ENCODE results near the gene SAMD4B.

- TF ChIP-seq, protein P1, sequence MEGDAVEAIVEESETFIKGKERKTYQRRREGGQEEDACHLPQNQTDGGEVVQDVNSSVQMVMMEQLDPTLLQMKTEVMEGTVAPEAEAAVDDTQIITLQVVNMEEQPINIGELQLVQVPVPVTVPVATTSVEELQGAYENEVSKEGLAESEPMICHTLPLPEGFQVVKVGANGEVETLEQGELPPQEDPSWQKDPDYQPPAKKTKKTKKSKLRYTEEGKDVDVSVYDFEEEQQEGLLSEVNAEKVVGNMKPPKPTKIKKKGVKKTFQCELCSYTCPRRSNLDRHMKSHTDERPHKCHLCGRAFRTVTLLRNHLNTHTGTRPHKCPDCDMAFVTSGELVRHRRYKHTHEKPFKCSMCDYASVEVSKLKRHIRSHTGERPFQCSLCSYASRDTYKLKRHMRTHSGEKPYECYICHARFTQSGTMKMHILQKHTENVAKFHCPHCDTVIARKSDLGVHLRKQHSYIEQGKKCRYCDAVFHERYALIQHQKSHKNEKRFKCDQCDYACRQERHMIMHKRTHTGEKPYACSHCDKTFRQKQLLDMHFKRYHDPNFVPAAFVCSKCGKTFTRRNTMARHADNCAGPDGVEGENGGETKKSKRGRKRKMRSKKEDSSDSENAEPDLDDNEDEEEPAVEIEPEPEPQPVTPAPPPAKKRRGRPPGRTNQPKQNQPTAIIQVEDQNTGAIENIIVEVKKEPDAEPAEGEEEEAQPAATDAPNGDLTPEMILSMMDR (IDR thresholded peaks at IDR 0.05), result no peak
- TF ChIP-seq POLR2A (IDR thresholded peaks at IDR 0.05), result no peak
Observed at GRCh38 chr19:39314016-39314728, 28.0 kb upstream of the SAMD4B start.
